Kidney glomerular epithelial cell (primary cell): Measurements from ENCODE around the gene OMD.

ENCODE experiments used
- DNase-seq: peaks from one replicate; lab custom pipeline; 2025; lab: John Stamatoyannopoulos, UW

Gene OMD, protein sequence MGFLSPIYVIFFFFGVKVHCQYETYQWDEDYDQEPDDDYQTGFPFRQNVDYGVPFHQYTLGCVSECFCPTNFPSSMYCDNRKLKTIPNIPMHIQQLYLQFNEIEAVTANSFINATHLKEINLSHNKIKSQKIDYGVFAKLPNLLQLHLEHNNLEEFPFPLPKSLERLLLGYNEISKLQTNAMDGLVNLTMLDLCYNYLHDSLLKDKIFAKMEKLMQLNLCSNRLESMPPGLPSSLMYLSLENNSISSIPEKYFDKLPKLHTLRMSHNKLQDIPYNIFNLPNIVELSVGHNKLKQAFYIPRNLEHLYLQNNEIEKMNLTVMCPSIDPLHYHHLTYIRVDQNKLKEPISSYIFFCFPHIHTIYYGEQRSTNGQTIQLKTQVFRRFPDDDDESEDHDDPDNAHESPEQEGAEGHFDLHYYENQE

DNA sequence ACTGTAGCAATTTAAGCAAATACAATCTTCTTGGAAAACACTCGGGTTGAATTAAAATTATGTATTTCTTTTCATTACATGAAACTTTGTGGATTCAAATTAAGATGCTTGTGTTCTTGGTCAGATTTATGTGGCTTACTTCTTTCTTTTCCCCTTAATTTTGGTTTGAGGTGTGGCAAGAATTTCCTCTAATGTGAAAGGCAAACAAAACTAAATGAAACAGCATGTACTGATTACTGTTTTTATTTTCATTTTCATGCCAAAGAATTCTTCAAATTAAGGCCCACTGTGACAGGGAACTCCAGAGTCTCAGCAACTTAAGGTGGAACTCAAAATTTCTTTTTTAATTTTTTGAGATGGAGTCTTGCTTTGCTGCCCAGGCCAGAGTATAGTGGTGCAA, at the start of gene OMD:
OMD (minus strand) TSS at position 132 of the 400 bp plus-strand sequence. CDS start 6,913 bp downstream, outside the sequence.
- no peak for DNase-seq

GRCh38 chr9:92468206-92468605, 43.9 kb upstream of the OMD start:
- DNase-seq, result no peak

GRCh38 chr9:92467511-92467910, 43.2 kb upstream of the OMD start:
- no peak for DNase-seq

DNA sequence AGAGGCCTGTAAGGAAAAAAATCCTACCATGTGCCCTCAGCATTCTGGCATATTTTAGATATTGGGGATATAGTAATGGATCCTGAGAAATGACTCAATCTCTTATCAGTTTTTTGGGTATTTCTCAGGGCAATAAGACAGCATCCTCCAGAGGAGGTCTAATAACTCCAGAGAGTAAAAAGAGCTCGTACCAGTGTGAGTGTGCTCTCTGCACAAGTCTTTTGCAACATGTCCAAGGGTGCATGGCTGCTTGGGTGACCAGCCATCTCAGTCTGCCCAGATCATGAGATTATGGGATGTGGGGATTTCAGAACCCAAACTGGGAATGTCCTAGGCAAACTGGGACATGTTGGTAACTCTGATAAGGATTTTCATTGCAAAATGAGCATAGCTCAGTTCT, 42.8 kb upstream of the OMD start:
- DNase-seq, result no peak

GRCh38 chr9:92463984-92464383, 39.7 kb upstream of the OMD start:
- peak; percentile 39 for DNase-seq

GRCh38 chr9:92463387-92463786, 39.1 kb upstream of the OMD start:
- no peak for DNase-seq

GRCh38 chr9:92457576-92457975, 33.3 kb upstream of the OMD start:
- no peak for DNase-seq

DNA sequence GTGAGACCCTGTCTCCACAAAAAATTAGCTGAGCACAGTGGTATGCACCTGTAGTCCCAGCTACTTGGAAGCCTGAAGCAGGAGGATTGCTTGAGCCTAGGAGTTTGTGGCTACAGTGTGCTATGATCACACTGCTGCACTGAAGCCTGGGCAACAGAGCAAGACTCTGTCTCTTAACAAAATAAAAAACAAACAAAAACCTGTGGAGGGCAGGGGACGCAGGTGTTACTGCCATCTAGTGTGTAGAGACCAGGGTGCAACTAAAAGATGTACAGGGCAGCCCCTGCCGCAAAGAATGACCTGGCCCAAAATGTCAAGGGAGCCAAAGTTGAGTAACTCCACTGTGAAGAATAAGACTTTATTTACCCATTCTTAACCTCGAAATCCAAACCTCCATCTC, 30.9 kb upstream of the OMD start:
- no peak for DNase-seq

DNA sequence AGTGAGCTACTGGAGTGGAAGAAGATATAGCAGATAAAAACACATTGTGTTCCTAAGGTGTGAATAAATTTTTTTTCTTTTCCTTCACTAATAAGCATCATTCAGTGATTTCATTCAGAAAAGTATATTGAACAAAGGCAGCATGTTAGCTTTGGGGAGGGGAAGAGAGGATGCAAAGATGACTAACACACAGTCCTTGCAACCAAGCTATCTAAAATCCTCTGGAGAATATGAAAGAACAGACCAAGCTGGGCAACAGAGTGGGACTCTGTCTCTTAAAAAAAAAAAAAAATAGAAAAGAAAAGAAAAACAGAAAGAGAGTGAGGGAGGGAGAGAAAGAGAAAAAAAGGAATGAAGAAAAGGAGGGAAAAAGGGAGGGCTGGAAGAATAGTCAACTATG, 22.3 kb upstream of the OMD start:
- DNase-seq, result no peak

DNA sequence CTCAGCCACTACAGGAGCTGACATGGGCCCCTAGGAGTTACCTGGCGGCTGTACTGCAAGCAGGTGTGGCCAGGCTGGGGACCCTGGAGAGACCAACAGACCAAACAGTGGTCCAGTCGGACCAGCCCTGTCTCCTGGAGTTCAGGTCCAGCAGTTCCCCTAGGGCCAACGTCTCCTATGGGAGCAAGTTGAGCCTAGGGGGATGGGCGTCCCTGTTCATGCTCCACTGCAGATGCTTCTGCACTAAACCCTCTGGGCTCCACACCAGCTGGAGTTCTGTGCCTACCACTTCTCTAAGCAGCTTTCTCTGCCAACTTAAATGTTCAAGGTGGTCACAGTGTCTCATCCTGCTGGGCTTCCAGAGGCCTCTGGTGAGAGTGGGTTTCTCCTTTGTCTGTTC, 20.6 kb upstream of the OMD start:
- DNase-seq, result no peak

- no peak for DNase-seq
These were observed 16.4 kb upstream of the OMD start for GRCh38 chr9:92440751-92441046.

GRCh38 chr9:92439921-92440750, 15.9 kb upstream of the OMD start:
- no peak for DNase-seq

DNA sequence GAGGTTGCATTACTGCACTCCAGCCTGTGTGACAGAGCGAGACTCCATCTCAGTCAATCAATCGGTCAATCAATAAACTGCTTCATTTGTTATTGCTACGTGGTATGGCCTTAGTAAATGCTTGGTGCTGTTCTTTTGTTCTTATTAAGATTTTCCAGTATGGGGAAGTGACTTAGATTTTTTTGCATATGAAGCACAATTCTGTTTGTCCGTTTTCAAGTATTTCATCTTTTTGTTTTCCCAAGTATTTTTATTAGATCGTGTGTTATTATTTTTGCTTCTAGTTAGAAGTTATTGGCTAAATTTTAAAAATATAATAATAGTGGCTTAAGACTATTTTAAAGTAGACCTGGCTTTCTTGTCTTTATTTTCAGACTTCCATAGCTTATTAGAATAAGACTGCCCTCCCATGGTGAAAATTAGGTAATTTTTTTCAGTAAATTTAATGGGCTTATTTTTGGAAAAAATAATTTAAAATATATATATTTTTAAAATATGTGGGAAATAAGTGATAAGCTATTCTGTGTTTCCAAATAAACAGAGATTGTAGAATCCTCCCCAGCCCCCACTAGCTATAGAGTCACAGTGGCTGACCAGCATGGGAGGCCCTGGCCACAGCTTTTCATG, 14.7 kb upstream of the OMD start:
- no peak for DNase-seq

- DNase-seq, result no peak
These were observed 11.0 kb upstream of the OMD start for GRCh38 chr9:92435263-92435662.

GRCh38 chr9:92432972-92433548, 8.8 kb upstream of the OMD start:
- no peak for DNase-seq

GRCh38 chr9:92432350-92432749, 8.1 kb upstream of the OMD start:
- no peak for DNase-seq

DNA sequence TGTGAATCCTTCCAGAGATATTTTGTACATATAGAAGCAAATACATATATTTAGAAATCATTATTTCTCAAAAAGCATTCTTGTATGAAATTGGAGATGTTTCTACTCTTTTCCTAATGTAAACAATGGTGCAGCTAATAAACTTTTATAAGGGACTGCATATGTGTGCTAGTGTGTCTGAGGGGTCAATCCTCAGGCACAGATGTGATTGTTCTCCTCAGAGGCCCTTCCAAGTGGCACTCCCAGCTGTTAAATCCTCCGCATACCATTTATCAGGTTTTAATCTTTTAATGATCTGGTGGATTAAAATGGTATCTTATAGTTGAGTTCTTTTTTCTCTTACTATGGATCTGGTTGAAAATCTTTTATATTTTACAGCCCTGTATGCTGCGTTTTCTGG, 5.6 kb upstream of the OMD start:
- DNase-seq, result no peak

DNA sequence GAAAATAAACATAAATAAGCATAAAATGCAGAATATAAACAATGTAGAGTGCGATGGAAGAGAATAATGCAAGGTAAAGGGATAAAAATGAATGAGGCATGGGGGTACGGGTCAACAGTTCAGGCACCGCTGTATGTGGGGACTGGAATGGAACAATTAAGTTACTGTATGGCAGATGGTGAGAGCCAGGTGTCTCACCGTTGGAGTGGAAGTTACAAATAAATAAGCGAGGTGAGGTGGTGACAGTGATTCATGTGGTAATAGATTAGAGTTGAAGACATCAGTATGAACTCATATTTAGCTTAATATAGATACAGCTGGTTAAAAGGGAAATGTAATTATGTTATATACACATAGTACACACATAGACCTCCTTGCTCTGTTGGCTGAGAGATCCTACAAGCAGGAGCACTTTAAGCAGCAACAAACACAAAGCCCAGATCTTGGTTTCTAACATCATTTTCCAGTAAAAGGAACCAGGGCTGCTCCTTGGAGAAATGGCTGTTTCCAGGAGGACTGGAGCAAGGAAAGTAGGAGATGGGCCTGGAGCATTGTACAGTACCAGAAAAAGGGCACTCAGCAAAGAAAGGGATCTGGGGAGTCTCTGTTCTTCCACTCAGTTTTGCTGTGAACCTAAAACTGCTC, 2.4 kb upstream of the OMD start:
- no peak for DNase-seq

DNA sequence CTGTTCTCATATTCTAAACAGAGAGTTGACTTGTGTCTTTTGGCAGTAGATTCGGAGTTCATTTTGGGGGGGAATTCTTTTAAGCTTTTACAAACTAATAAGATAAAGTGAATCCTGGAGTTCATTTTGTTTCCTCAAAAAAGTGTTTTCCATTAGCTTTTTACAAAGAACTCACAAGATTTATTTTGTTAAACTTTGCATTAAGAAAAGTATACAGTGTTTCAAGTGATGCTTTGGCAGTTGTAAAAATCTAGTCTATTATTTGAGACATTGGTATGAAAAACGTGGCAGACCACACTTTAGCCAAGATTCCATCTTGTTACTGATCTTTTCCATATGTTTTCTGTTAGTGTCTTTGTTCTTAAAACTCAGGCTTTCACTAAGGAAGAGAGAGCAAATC, 1.2 kb upstream of the OMD start:
- DNase-seq, result no peak

DNA sequence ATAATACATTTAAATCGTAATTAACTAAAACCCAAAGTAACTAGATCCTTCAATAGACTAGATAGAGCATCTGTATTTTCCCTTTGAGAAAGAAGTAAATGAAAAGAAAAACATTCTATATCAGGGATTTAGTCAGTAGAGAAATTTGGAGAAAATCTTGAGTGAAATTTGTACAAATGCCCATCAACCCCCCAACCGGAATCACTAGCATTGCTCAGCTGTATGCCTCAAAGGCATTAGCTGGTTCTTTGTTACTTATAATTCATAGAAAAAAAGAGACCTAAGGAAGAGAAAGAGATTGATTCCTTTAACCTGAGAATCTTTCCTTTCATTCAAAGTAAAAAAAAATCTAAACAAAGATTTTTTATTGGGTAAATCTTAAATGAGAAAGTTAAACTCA, 659 bp downstream of the OMD start:
- DNase-seq, result no peak

DNA sequence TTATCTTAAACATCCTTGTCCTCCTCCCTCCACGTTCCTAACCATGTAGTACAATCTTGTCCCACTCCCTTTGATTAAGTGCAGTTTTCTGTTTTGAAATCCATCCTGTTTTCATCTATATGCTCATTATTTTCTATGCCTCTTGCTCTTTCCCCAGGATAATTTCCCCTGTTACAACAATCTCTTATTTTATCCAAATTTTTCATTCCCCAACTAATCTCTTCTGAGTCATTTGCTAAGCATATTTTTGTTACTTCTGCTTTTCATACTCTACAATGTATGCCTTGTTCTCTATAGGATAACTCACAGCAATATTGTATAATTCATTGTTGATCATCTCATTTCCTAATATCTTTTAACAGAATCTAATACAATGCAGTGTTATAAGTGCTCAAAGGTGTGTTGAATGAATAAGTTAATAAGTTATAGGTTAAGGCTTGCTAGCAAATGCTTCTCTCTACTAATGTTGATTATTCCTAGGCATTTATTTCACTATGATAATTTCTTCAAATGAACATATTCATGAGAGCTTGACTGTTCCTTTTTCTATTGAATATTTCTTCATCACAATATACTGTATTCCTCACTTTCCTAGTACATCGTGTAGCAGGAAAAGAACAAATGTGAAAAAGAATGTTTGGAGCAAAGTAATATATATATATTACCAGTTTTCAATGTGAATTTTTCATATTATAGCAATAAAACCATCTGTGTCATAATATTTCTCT, 1.5 kb downstream of the OMD start:
- DNase-seq, result no peak

DNA sequence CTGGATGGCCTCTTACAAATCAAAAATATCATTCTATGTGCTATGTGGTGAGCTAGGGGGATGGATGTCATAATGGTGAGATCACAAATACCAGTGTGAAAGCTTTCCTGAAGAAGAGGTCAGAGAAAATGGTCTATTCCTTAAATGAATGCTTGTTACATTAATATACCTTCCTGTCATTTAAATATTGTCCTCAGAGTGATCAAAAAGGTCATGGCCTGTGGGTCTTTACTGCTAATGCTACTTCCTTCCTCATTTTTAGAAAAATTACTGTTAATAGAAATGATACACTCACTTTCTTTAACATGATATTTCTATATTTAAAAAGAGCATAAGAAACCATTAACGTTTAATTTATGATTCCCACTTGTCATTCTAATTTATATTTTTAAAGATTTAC, 9.7 kb downstream of the OMD start:
- DNase-seq, result no peak
